ENCODE measurements around the gene ADAMTS6.

Gene ADAMTS6

GRCh38 chr5:65117525-65117924 lies 364.2 kb downstream of the ADAMTS6 start:
- H4K8ac ChIP-seq (ENCODE audit: low read depth, low read length), result no peak overlapping the region
- no peaks in the 10 kb centered on the region for H3K36me3 ChIP-seq (ENCODE audit: control insufficient read depth, insufficient read depth, low read length)
- no peak for DNase-seq
- no peak overlapping the region for H3K56ac ChIP-seq (ENCODE audit: low read length)
- no peak overlapping the region for H2BK5ac ChIP-seq (ENCODE audit: low read length)
- no peak overlapping the region for H3K4ac ChIP-seq (ENCODE audit: low read depth, low read length)
- no peaks in the 10 kb centered on the region for H3K4me1 ChIP-seq (ENCODE audit: control insufficient read depth, low read depth, low read length)
- H3K23ac ChIP-seq (ENCODE audit: low read length), result no peak overlapping the region
- H3K79me2 ChIP-seq (ENCODE audit: control insufficient read depth, insufficient read depth, low read length), result no peaks in the 10 kb centered on the region
- H3K27me3 ChIP-seq (ENCODE audit: insufficient read depth, low read length, poor library complexity), result no peaks in the 10 kb centered on the region
- no peak overlapping the region for H3K27ac ChIP-seq (ENCODE audit: low read depth, low read length)
- H3K79me1 ChIP-seq (ENCODE audit: low read length), result no peaks in the 10 kb centered on the region
- no peak overlapping the region for H2BK120ac ChIP-seq (ENCODE audit: low read depth, low read length)
- WGBS (ENCODE audit: extremely low coverage, insufficient coverage, low lambda C conversion rate), result no CpG with 5 or more reads among the region's 2 CpGs
- no peak overlapping the region for H3K4me3 ChIP-seq (ENCODE audit: low read length)
- no peak overlapping the region for H4K5ac ChIP-seq (ENCODE audit: low read length)
- H3K9ac ChIP-seq (ENCODE audit: low read length), result no peak overlapping the region
- no peak overlapping the region for H2BK15ac ChIP-seq (replicated peaks; ENCODE audit: low read depth)
- no peak overlapping the region for H3K4me2 ChIP-seq (ENCODE audit: low read length)
- no peak overlapping the region for H2AK5ac ChIP-seq (ENCODE audit: low read length)
- no peak overlapping the region for H3K18ac ChIP-seq (ENCODE audit: low read length)

GRCh38 chr5:65113771-65114170 lies 367.9 kb downstream of the ADAMTS6 start:
- Histone ChIP-seq H2BK5ac (ENCODE audit: low read length) (no peak overlapping the region), H3K18ac (ENCODE audit: low read length) (no peak overlapping the region), H3K4me3 (ENCODE audit: low read length) (no peak overlapping the region), H3K23ac (ENCODE audit: low read length) (no peak overlapping the region), H4K5ac (ENCODE audit: low read length) (no peak overlapping the region), H4K8ac (ENCODE audit: low read depth, low read length) (no peak overlapping the region), H3K4me2 (ENCODE audit: low read length) (no peak overlapping the region), H3K4ac (ENCODE audit: low read depth, low read length) (no peak overlapping the region), H2AK5ac (ENCODE audit: low read length) (no peak overlapping the region), H3K79me2 (ENCODE audit: control insufficient read depth, insufficient read depth, low read length) (no peaks in the 10 kb centered on the region), H2BK120ac (ENCODE audit: low read depth, low read length) (no peak overlapping the region), H3K27ac (ENCODE audit: low read depth, low read length) (no peak overlapping the region), H3K4me1 (ENCODE audit: control insufficient read depth, low read depth, low read length) (no peaks in the 10 kb centered on the region), H3K9ac (ENCODE audit: low read length) (no peak overlapping the region), H2BK15ac (replicated peaks; ENCODE audit: low read depth) (no peak overlapping the region), H3K79me1 (ENCODE audit: low read length) (no peaks in the 10 kb centered on the region), H3K36me3 (ENCODE audit: control insufficient read depth, insufficient read depth, low read length) (no peaks in the 10 kb centered on the region), H3K56ac (ENCODE audit: low read length) (no peak overlapping the region), H3K27me3 (ENCODE audit: insufficient read depth, low read length, poor library complexity) (no peaks in the 10 kb centered on the region)
- DNase-seq, result no peak
- no CpG with 5 or more reads among the region's 2 CpGs for WGBS (ENCODE audit: extremely low coverage, insufficient coverage, low lambda C conversion rate)

GRCh38 chr5:65111961-65112658 lies 369.6 kb downstream of the ADAMTS6 start:
- Histone ChIP-seq H4K5ac (ENCODE audit: low read length) (no peak overlapping the region), H2BK15ac (replicated peaks; ENCODE audit: low read depth) (no peak overlapping the region), H3K4ac (ENCODE audit: low read depth, low read length) (no peak overlapping the region), H3K4me2 (ENCODE audit: low read length) (no peak overlapping the region), H3K27me3 (ENCODE audit: insufficient read depth, low read length, poor library complexity) (no peaks in the 10 kb centered on the region), H3K56ac (ENCODE audit: low read length) (no peak overlapping the region), H3K9ac (ENCODE audit: low read length) (no peak overlapping the region), H3K18ac (ENCODE audit: low read length) (no peak overlapping the region), H2AK5ac (ENCODE audit: low read length) (no peak overlapping the region), H3K36me3 (ENCODE audit: control insufficient read depth, insufficient read depth, low read length) (no peaks in the 10 kb centered on the region), H3K23ac (ENCODE audit: low read length) (no peak overlapping the region), H2BK120ac (ENCODE audit: low read depth, low read length) (no peak overlapping the region), H2BK5ac (ENCODE audit: low read length) (no peak overlapping the region), H4K8ac (ENCODE audit: low read depth, low read length) (no peak overlapping the region), H3K4me3 (ENCODE audit: low read length) (no peak overlapping the region), H3K27ac (ENCODE audit: low read depth, low read length) (no peak overlapping the region), H3K4me1 (ENCODE audit: control insufficient read depth, low read depth, low read length) (no peaks in the 10 kb centered on the region), H3K79me2 (ENCODE audit: control insufficient read depth, insufficient read depth, low read length) (no peaks in the 10 kb centered on the region), H3K79me1 (ENCODE audit: low read length) (no peaks in the 10 kb centered on the region)
- WGBS (ENCODE audit: extremely low coverage, insufficient coverage, low lambda C conversion rate), result no CpG with 5 or more reads among the region's 12 CpGs
- DNase-seq, result no peak

GRCh38 chr5:65108786-65109743 lies 372.7 kb downstream of the ADAMTS6 start:
- Histone ChIP-seq H2BK120ac (ENCODE audit: low read depth, low read length) (no peak overlapping the region), H3K4ac (ENCODE audit: low read depth, low read length) (no peak overlapping the region), H3K79me2 (ENCODE audit: control insufficient read depth, insufficient read depth, low read length) (no peaks in the 10 kb centered on the region), H3K56ac (ENCODE audit: low read length) (no peak overlapping the region), H4K8ac (ENCODE audit: low read depth, low read length) (no peak overlapping the region), H3K36me3 (ENCODE audit: control insufficient read depth, insufficient read depth, low read length) (no peaks in the 10 kb centered on the region), H4K5ac (ENCODE audit: low read length) (no peak overlapping the region), H2BK15ac (replicated peaks; ENCODE audit: low read depth) (no peak overlapping the region), H3K27ac (ENCODE audit: low read depth, low read length) (no peak overlapping the region), H3K27me3 (ENCODE audit: insufficient read depth, low read length, poor library complexity) (no peaks in the 10 kb centered on the region), H3K18ac (ENCODE audit: low read length) (no peak overlapping the region), H2AK5ac (ENCODE audit: low read length) (no peak overlapping the region), H3K23ac (ENCODE audit: low read length) (no peak overlapping the region), H3K4me1 (ENCODE audit: control insufficient read depth, low read depth, low read length) (peaks cover 6% of the 10 kb centered on the region), H3K79me1 (ENCODE audit: low read length) (no peaks in the 10 kb centered on the region), H3K4me3 (ENCODE audit: low read length) (no peak overlapping the region), H2BK5ac (ENCODE audit: low read length) (no peak overlapping the region), H3K9ac (ENCODE audit: low read length) (no peak overlapping the region), H3K4me2 (ENCODE audit: low read length) (no peak overlapping the region)
- no CpG with 5 or more reads among the region's 3 CpGs for WGBS (ENCODE audit: extremely low coverage, insufficient coverage, low lambda C conversion rate)
- no peak for DNase-seq

- no peaks in the 10 kb centered on the region for H3K27me3 ChIP-seq (ENCODE audit: insufficient read depth, low read length, poor library complexity)
Observed at GRCh38 chr5:65105301-65105700, 376.4 kb downstream of the ADAMTS6 start.

More at GRCh38 chr5:65105301-65105700, 376.4 kb downstream of the ADAMTS6 start:
- Histone ChIP-seq H3K79me1 (ENCODE audit: low read length) (no peaks in the 10 kb centered on the region), H4K8ac (ENCODE audit: low read depth, low read length) (no peak overlapping the region), H2AK5ac (ENCODE audit: low read length) (no peak overlapping the region), H2BK5ac (ENCODE audit: low read length) (no peak overlapping the region), H3K4me1 (ENCODE audit: control insufficient read depth, low read depth, low read length) (peaks cover 17% of the 10 kb centered on the region), H3K4me2 (ENCODE audit: low read length) (no peak overlapping the region), H3K79me2 (ENCODE audit: control insufficient read depth, insufficient read depth, low read length) (no peaks in the 10 kb centered on the region), H3K36me3 (ENCODE audit: control insufficient read depth, insufficient read depth, low read length) (no peaks in the 10 kb centered on the region), H4K5ac (ENCODE audit: low read length) (no peak overlapping the region), H3K27ac (ENCODE audit: low read depth, low read length) (no peak overlapping the region), H3K23ac (ENCODE audit: low read length) (no peak overlapping the region), H3K18ac (ENCODE audit: low read length) (no peak overlapping the region), H3K4ac (ENCODE audit: low read depth, low read length) (no peak overlapping the region), H2BK15ac (replicated peaks; ENCODE audit: low read depth) (peak overlapping the region; percentile 41), H2BK120ac (ENCODE audit: low read depth, low read length) (no peak overlapping the region), H3K4me3 (ENCODE audit: low read length) (no peak overlapping the region), H3K56ac (ENCODE audit: low read length) (no peak overlapping the region), H3K9ac (ENCODE audit: low read length) (no peak overlapping the region)
- no peak for DNase-seq
- no CpG with 5 or more reads among the region's 4 CpGs for WGBS (ENCODE audit: extremely low coverage, insufficient coverage, low lambda C conversion rate)
